Erythroblast (primary cell): ENCODE data around the gene ZNF274.
"Not testable (repeated sequence)": the region's sequence is repeated elsewhere in the genome, so short reads cannot be mapped to it uniquely, and the experiment has no call there.

Source experiments
- DNase-seq, 2 experiments: peaks; one replicate each; lab custom pipeline; 2025; lab: John Stamatoyannopoulos, UW
- GATA1 ChIP-seq: IDR thresholded peaks from 2 replicates; pipeline ENCODE4 v1.6.1; 2011; ENCODE audit warnings: low read depth, mild to moderate bottlenecking, control low read depth, low read length, moderate library complexity
- POLR2A ChIP-seq: IDR thresholded peaks from 2 replicates; pipeline ENCODE4 v1.6.1; 2011; ENCODE audit warnings: mild to moderate bottlenecking, low read length

The ZNF274 gene

GRCh38 chr19:58229255-58229639 is 46.4 kb downstream of the ZNF274 start:
- peak; percentile 54 to 58 for DNase-seq
- TF ChIP-seq GATA1 = no peak
- TF ChIP-seq POLR2A = no peak

DNA sequence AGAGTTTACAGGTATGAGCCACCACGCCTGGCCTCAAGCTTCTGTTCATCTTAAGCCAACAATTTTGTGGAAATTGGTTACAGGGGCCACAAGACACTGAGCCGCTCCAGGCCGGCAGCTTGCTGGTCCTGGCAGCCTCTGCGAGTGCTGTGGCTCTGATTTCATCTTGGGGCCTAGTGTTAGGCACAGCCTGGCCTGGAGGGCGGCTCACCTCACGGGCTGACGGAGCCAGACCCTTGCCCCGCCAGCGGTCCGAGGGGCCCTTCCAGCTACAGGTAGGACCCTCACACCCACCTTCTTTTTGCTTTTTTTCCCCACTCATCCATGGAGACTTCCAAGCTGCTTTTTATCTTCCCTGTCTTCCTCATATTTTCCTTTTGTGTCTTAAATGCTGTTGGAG is 54.5 kb downstream of the ZNF274 start:
- DNase-seq = no peak
- TF ChIP-seq POLR2A (no peak), GATA1 (no peak)

GRCh38 chr19:58243351-58243750 is 60.5 kb downstream of the ZNF274 start:
- no peak for DNase-seq
- TF ChIP-seq POLR2A (no peak), GATA1 (no peak)

DNA sequence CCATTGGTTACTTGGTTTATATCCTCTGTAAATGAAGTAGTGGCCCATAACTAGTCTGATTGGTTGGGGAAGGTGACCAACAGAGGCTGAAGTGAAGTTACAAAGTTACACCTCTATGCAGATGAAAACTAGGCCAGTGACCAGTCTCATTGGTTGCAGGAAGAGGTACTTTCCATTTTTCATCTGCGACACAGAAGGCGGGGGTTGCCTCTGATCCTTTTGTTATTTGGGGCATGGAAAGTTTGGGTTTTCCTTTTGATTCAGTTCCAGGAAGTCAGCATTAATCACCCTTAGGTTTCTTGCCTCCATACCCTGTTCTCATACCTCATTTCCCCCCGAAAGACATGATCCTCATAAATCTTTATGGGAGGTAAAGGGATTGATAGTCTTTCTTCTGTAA is 66.0 kb downstream of the ZNF274 start:
- no peak for DNase-seq
- TF ChIP-seq POLR2A (no peak), GATA1 (no peak)

GRCh38 chr19:58252102-58252685 is 69.3 kb downstream of the ZNF274 start:
- DNase-seq = peak; percentile 40 to 61
- no peak for TF ChIP-seq GATA1
- no peak for TF ChIP-seq POLR2A

DNA sequence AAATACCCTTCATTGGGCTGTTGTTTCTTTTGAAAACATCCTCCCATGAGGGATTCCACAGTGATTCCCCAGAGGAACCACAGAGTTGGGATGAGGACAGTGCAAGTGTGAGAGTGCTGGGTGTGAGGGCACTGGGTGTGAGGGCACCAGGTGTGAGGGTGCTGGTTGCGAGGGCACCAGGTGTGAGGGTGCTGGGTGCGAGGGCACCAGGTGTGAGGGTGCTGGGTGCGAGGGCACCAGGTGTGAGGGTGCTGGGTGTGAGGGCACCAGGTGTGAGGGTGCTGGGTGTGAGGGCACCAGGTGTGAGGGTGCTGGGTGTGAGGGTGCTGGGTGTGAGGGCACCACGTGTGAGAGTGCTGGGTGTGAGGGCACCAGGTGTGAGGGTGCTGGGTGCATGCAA is 75.4 kb downstream of the ZNF274 start:
- not testable (repeated sequence) for DNase-seq

DNA sequence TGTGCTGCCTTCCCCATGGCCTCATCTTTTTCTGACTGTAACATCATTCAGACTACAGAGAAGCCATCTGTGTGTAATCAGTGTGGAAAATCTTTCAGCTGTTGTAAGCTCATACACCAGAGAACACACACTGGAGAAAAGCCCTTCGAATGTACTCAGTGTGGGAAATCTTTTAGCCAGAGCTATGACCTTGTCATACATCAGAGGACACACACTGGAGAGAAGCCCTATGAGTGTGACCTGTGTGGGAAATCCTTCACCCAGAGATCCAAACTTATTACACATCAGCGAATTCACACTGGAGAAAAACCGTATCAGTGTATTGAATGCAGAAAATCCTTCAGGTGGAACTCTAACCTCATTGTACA is 78.7 kb downstream of the ZNF274 start:
- TF ChIP-seq GATA1 (no peak), POLR2A (no peak)
- DNase-seq = peak in 1 of 2 experiments; percentile 39

DNA sequence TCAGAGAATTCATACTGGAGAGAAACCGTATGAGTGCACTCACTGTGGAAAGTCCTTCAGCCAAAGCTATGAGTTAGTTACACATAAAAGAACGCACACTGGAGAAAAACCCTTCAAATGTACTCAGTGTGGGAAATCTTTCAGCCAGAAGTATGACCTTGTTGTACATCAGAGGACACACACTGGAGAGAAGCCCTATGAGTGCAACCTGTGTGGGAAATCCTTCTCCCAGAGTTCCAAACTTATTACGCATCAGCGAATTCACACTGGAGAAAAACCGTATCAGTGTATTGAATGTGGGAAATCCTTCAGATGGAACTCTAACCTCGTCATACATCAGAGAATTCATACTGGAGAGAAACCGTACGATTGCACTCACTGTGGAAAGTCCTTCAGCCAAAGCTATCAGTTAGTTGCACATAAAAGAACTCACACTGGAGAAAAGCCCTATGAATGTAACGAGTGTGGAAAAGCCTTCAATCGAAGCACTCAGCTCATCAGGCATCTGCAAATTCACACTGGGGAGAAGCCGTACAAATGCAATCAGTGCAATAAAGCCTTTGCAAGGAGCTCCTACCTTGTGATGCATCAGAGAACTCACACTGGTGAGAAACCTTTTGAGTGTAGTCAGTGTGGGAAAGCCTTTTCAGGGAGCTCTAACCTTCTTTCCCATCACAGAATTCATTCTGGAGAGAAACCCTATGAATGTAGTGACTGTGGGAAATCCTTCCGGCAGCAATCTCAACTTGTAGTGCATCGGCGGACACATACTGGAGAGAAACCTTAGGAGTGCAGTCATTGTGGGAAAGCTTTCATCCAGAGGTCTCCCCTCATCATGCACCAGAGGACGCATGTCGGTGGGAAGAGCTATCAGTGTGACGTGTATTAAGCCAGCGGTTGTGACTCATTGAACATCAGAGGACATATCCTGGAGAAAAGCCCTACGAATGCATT is 79.4 kb downstream of the ZNF274 start:
- peak; percentile 41 to 49 for DNase-seq
- no peak for TF ChIP-seq GATA1
- TF ChIP-seq POLR2A = no peak

DNA sequence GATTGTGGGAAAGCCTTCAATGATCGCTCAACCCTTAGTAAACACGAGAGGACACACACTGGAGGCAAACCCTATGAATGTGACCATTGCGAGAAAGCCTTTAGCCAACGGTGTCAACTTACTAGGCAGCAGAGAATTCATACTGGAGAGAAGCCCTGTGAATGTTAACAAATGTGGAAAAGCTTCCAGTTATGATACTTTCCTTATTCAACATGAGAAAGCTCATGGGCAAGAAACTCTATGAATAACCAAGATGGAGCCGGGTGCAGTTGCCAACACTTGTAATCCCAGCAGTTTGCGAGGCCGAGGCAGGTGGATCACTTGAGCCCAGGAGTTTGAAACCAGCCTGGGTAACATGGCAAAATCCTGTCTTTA is 80.0 kb downstream of the ZNF274 start:
- DNase-seq = no peak
- no peak for TF ChIP-seq GATA1
